ENCODE results near the gene SI. TPM values are rescaled to one million over a fixed set of nuclear protein-coding genes. Genes with fewer than 3 reads are reported as not detected.
"Not testable (repeated sequence)": the region's sequence is repeated elsewhere in the genome, so short reads cannot be mapped to it uniquely, and the experiment has no call there.

SI gene
- total and polyA plus RNA-seq, 2 donors (not counting 3 experiments of a cell fraction or from before 2014, with no cell fraction given): not detected

DNA sequence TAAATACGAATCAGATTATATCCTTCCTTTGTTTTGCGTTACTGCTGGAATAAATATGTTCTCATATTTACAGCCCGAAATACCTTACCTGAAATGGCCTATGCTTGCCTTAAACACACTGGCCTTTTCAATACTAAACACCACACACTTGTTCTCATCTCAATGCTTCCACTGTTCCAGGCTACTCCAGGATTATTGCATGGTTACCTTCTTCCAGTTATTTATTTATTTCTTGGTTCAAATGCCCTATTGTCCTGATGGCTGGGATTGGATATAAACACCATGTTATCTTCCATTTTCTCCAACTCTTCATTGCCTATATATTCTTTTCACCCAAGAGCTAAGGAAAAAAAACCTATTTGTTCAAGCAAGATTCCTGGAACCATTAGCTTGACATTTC is 125.3 kb downstream of the SI start:
- no peak for DNase-seq (ENCODE audit: low read depth, low spot score)
- dilution Hi-C loops (cut with MboI; ENCODE audit: extremely low pct_ligation_motif_present, low sequenced_read_pairs): no loop called here
- ChIA-PET POLR2A (no interaction called here), CTCF (no interaction called here)
- FAIRE-seq: no peak
- Histone ChIP-seq H3K4me1 (ENCODE audit: control insufficient read depth, extremely low read depth, insufficient read depth, low read length) (no peaks in the 10 kb centered on the region), H3K9me1 (replicated peaks; ENCODE audit: control insufficient read depth, extremely low read depth, insufficient read depth, low read length) (no peaks in the 10 kb centered on the region), H3K79me2 (ENCODE audit: control insufficient read depth, insufficient read depth, low read length) (no peaks in the 10 kb centered on the region), H3K27me3 (ENCODE audit: control insufficient read depth in 2 of 2, insufficient read depth in 2 of 2, low read length in 2 of 2) (no peaks in the 10 kb centered on the region), H3K4me3 (replicated peaks in 1 of 3; ENCODE audit: insufficient read depth in 1 of 3, low read depth in 1 of 3, low read length in 3 of 3) (no peak overlapping the region), H2AFZ (ENCODE audit: low read depth, low read length) (no peak overlapping the region), H3K27ac (ENCODE audit: insufficient read depth, low read depth, low read length) (no peak overlapping the region), H3K36me3 (ENCODE audit: control insufficient read depth in 2 of 2, extremely low read depth in 1 of 2, insufficient read depth in 2 of 2, low read length in 2 of 2) (no peaks in the 10 kb centered on the region), H3K4me2 (ENCODE audit: insufficient read depth, low read length) (no peak overlapping the region), H4K20me1 (replicated peaks; ENCODE audit: control insufficient read depth, extremely low read depth, insufficient read depth, low read length) (no peaks in the 10 kb centered on the region), H3K9me3 (replicated peaks; ENCODE audit: control insufficient read depth, insufficient read depth, low read length) (no peaks in the 10 kb centered on the region), H3K9ac (replicated peaks; ENCODE audit: extremely low read depth, insufficient read depth, low read length) (no peak overlapping the region)
- intact Hi-C loops (cut with micrococcal nuclease): no loop called here
- no peak for TF ChIP-seq POLR2A (IDR thresholded peaks at IDR 0.05; ENCODE audit: low read depth, low read length)
- TF ChIP-seq, protein P1, sequence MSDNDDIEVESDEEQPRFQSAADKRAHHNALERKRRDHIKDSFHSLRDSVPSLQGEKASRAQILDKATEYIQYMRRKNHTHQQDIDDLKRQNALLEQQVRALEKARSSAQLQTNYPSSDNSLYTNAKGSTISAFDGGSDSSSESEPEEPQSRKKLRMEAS (IDR thresholded peaks at IDR 0.05; ENCODE audit: insufficient read depth, insufficient read length): no peak
- TF ChIP-seq JUN (IDR thresholded peaks at IDR 0.05; ENCODE audit: borderline replicate concordance, insufficient read depth, insufficient read length, low read depth): no peak
- no peak for TF ChIP-seq POLR2AphosphoS5 (IDR thresholded peaks at IDR 0.05; ENCODE audit: insufficient read depth, low read depth, low read length)
- BruUV-seq (replicated peaks): no TSS peak

DNA sequence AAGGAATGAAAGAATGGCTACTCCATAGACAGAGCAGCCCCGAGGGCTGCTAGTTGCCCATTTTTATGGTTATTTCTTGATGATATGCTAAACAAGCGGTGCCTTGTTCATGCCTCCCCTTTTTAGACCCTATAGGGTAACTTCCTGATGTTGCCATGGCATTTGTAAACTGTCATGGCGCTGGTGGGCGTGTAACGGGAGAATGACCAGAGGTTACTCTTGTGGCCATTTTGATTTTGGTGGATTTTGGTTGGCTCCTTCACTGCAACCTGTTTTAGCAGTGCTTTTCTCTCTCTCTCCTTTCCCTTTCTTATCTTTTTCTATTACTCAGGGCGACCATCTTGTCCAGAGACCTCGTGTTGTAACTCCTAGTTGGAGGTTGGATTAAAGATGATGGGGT is 126.9 kb downstream of the SI start:
- FAIRE-seq; H3K4me2 ChIP-seq (ENCODE audit: insufficient read depth, low read length); H3K4me3 ChIP-seq (replicated peaks in 1 of 3; ENCODE audit: insufficient read depth in 1 of 3, low read depth in 1 of 3, low read length in 3 of 3); CTCF ChIA-PET; intact Hi-C loops (cut with micrococcal nuclease); H4K20me1 ChIP-seq (replicated peaks; ENCODE audit: control insufficient read depth, extremely low read depth, insufficient read depth, low read length); H3K4me1 ChIP-seq (ENCODE audit: control insufficient read depth, extremely low read depth, insufficient read depth, low read length); POLR2A ChIA-PET; H3K36me3 ChIP-seq (ENCODE audit: control insufficient read depth in 2 of 2, extremely low read depth in 1 of 2, insufficient read depth in 2 of 2, low read length in 2 of 2); dilution Hi-C loops (cut with MboI; ENCODE audit: extremely low pct_ligation_motif_present, low sequenced_read_pairs); H3K9me1 ChIP-seq (replicated peaks; ENCODE audit: control insufficient read depth, extremely low read depth, insufficient read depth, low read length); H3K9ac ChIP-seq (replicated peaks; ENCODE audit: extremely low read depth, insufficient read depth, low read length); BruUV-seq (replicated peaks); H3K9me3 ChIP-seq (replicated peaks; ENCODE audit: control insufficient read depth, insufficient read depth, low read length); DNase-seq (ENCODE audit: low read depth, low spot score); H3K79me2 ChIP-seq (ENCODE audit: control insufficient read depth, insufficient read depth, low read length); H3K27ac ChIP-seq (ENCODE audit: insufficient read depth, low read depth, low read length); H2AFZ ChIP-seq (ENCODE audit: low read depth, low read length); H3K27me3 ChIP-seq (ENCODE audit: control insufficient read depth in 2 of 2, insufficient read depth in 2 of 2, low read length in 2 of 2): not testable (repeated sequence)
